T-helper 1 cell (primary cell): ENCODE results near the gene WASHC1.
"Not testable (repeated sequence)": the region's sequence is repeated elsewhere in the genome, so short reads cannot be mapped to it uniquely, and the experiment has no call there.

Source experiments
- DNase-seq, 5 donors: peaks; one replicate each; pipeline ENCODE4 v3.0.0-alpha.2; 2012 to 2020
- total RNA-seq, 4 donors: gene quantifications; one replicate each; lab custom pipeline; 2026; lab: John Stamatoyannopoulos, UW

WASHC1 gene
- 3.6 to 16.3 (median 13.0) reads per million in 4 donors for total RNA-seq

GRCh38 chr9:29356-29755 lies at the start of gene WASHC1:
WASHC1 (minus strand) TSS chr9:29456; CDS start chr9:24999, 4,457 bp downstream.
- DNase-seq, result not testable (repeated sequence)

- not testable (repeated sequence) for DNase-seq
Observed at GRCh38 chr9:78333-78732, 49.1 kb upstream of the WASHC1 start.

GRCh38 chr9:76389-76788 lies 47.1 kb upstream of the WASHC1 start:
- DNase-seq, result not testable (repeated sequence)

- not testable (repeated sequence) for DNase-seq
Observed at GRCh38 chr9:73900-74525, 44.8 kb upstream of the WASHC1 start.

GRCh38 chr9:73076-73899 lies 44.0 kb upstream of the WASHC1 start:
- DNase-seq, result not testable (repeated sequence)

GRCh38 chr9:63031-63629 lies 33.9 kb upstream of the WASHC1 start:
- peak in 3 of 5 donors; percentile 20 to 73 (median 32) for DNase-seq

GRCh38 chr9:52678-53077 lies 23.4 kb upstream of the WASHC1 start:
- DNase-seq, result not testable (repeated sequence)

- DNase-seq, result not testable (repeated sequence)
Observed at GRCh38 chr9:48190-48842, 19.1 kb upstream of the WASHC1 start.

GRCh38 chr9:46639-47271 lies 17.5 kb upstream of the WASHC1 start:
- not testable (repeated sequence) for DNase-seq

- DNase-seq, result not testable (repeated sequence)
Observed at GRCh38 chr9:46164-46563, 16.9 kb upstream of the WASHC1 start.

GRCh38 chr9:45180-45878 lies 16.1 kb upstream of the WASHC1 start:
- DNase-seq, result not testable (repeated sequence)

GRCh38 chr9:44416-44815 lies 15.2 kb upstream of the WASHC1 start:
- not testable (repeated sequence) for DNase-seq

GRCh38 chr9:43636-44035 lies 14.4 kb upstream of the WASHC1 start:
- not testable (repeated sequence) for DNase-seq

- not testable (repeated sequence) for DNase-seq
Observed at GRCh38 chr9:43116-43515, 13.9 kb upstream of the WASHC1 start.

GRCh38 chr9:41819-42218 lies 12.6 kb upstream of the WASHC1 start:
- not testable (repeated sequence) for DNase-seq

GRCh38 chr9:41261-41676 lies 12.0 kb upstream of the WASHC1 start:
- DNase-seq, result not testable (repeated sequence)

GRCh38 chr9:32308-32707 lies 3.1 kb upstream of the WASHC1 start:
- DNase-seq, result not testable (repeated sequence)

GRCh38 chr9:28775-29174 lies 481 bp downstream of the WASHC1 start:
- not testable (repeated sequence) for DNase-seq

- not testable (repeated sequence) for DNase-seq
Observed at GRCh38 chr9:21621-22020, 7.6 kb downstream of the WASHC1 start.

GRCh38 chr9:16875-17274 lies 12.4 kb downstream of the WASHC1 start:
- not testable (repeated sequence) for DNase-seq

GRCh38 chr9:14129-14809 lies 15.0 kb downstream of the WASHC1 start:
- not testable (repeated sequence) for DNase-seq
